ENCODE data around the gene SV2A. TPM values are rescaled to one million over a fixed set of nuclear protein-coding genes. Genes with fewer than 3 reads are reported as not detected.

Gene SV2A
- total RNA-seq, 4 donors from 2014 or later, result 6.2 to 9.2 (median 7.1) TPM

DNA sequence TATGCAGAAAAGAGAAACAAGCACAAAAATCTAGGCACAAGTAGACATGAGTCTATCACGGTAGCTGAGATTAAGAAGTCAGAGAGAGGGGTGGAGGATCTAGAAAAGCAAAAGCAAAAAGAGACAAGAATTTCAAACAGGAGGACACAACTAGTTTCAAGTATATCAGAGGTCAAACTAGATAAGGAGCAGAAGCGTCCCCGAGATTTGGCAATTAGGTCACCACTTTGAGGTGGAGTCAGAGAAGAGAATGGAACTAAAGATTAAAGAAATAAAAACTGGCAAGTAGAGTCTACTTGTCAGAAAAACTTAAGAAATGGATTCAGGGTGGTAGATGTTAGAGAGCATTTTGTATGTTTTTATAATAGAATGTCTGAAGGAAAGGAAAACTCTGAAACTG, 7.7 kb upstream of the SV2A start:
- TF ChIP-seq POLR2AphosphoS5 (IDR thresholded peaks at IDR 0.05), result no peak
- no peak for TF ChIP-seq POLR2A (IDR thresholded peaks at IDR 0.05)
- no peak for TF ChIP-seq EP300 (IDR thresholded peaks at IDR 0.05)

DNA sequence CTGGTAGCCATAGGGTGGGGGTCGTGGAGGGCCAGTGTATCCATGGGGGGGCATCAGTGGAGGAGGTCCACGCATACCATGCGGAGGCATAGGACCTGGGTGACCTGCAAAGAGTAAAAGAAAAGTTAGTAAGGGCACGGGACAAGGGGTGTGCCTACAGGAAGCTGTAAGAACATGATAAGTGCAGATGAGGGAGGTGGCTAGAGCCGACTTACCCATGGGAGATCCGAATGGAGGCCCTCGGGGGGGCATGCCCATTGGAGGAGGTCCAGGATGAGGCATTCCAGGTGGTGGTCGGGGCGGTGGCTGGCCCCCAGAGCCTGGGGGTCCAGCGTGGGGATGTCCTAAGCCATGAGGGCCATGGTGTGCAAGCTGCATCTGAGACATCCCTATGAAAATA, 6.0 kb upstream of the SV2A start:
- peaks cover 7 to 54% of the 10 kb centered on the region in 2 donors for H3K36me3 ChIP-seq
- no peak overlapping the region for H3K4me3 ChIP-seq
- H3K4me1 ChIP-seq, result peaks cover 3 to 38% (median 18%) of the 10 kb centered on the region in 3 donors
- H3K27ac ChIP-seq, result no peak overlapping the region
- WGBS, 2 donors (ENCODE audit: low coverage in 1 of 2), result 76 to 80% methylated on average over 3 to 10 of the region's 10 CpGs
- no peaks in the 10 kb centered on the region for H3K9me3 ChIP-seq
- H3K27me3 ChIP-seq, result no peaks in the 10 kb centered on the region
- ATAC-seq, result no peak
- no peak for TF ChIP-seq EP300 (IDR thresholded peaks at IDR 0.05)
- TF ChIP-seq POLR2AphosphoS5 (IDR thresholded peaks at IDR 0.05), result no peak
- TF ChIP-seq POLR2A (IDR thresholded peaks at IDR 0.05), result no peak
- TF ChIP-seq, protein P1, sequence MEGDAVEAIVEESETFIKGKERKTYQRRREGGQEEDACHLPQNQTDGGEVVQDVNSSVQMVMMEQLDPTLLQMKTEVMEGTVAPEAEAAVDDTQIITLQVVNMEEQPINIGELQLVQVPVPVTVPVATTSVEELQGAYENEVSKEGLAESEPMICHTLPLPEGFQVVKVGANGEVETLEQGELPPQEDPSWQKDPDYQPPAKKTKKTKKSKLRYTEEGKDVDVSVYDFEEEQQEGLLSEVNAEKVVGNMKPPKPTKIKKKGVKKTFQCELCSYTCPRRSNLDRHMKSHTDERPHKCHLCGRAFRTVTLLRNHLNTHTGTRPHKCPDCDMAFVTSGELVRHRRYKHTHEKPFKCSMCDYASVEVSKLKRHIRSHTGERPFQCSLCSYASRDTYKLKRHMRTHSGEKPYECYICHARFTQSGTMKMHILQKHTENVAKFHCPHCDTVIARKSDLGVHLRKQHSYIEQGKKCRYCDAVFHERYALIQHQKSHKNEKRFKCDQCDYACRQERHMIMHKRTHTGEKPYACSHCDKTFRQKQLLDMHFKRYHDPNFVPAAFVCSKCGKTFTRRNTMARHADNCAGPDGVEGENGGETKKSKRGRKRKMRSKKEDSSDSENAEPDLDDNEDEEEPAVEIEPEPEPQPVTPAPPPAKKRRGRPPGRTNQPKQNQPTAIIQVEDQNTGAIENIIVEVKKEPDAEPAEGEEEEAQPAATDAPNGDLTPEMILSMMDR (IDR thresholded peaks at IDR 0.05), result no peak

More for the DNA sequence above, 7.7 kb upstream of the SV2A start:
- Histone ChIP-seq H3K4me1 (peaks cover 3 to 42% (median 18%) of the 10 kb centered on the region in 3 donors), H3K36me3 (peaks cover 7 to 68% of the 10 kb centered on the region in 2 donors), H3K27me3 (no peaks in the 10 kb centered on the region), H3K9me3 (no peaks in the 10 kb centered on the region), H3K27ac (no peak overlapping the region), H3K4me3 (no peak overlapping the region)
- ATAC-seq, result no peak
- 76 to 93% methylated on average over 3 of the region's 3 CpGs for WGBS, 2 donors (ENCODE audit: low coverage in 1 of 2)

DNA sequence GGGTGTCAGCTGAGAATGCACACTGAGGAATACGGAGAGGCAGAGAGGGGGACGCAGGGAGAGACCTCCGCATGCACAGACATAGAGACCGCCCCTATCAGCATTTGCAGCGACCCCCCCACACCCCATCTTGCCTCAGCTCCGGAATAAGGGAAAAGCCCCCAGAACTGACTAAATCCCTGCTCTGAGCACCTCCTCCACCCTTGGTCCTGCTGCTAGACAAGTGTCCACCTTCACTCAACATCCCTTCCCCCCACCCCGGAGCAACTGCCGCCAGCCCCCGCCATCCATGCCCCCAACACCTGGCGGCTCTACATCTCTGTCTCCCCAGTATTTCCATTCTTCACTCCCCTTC, 769 bp downstream of the SV2A start:
- TF ChIP-seq EP300 (IDR thresholded peaks at IDR 0.05) (no peak), POLR2AphosphoS5 (IDR thresholded peaks at IDR 0.05) (no peak), POLR2A (IDR thresholded peaks at IDR 0.05) (no peak)
- TF ChIP-seq, protein P1 (IDR thresholded peaks at IDR 0.05), result no peak
- Histone ChIP-seq H3K27me3 (no peaks in the 10 kb centered on the region), H3K27ac (peak overlapping the region in 3 of 4 donors; percentile 34 to 60 (median 35)), H3K36me3 (peaks cover 0 to 15% of the 10 kb centered on the region in 2 donors), H3K4me3 (peak overlapping the region; percentile 45 to 64), H3K9me3 (no peaks in the 10 kb centered on the region), H3K4me1 (peaks cover 0 to 26% (median 10%) of the 10 kb centered on the region in 3 donors)
- no peak for ATAC-seq
- WGBS, 2 donors (ENCODE audit: low coverage in 1 of 2), result 0 to 2% methylated on average over 6 to 7 of the region's 10 CpGs

DNA sequence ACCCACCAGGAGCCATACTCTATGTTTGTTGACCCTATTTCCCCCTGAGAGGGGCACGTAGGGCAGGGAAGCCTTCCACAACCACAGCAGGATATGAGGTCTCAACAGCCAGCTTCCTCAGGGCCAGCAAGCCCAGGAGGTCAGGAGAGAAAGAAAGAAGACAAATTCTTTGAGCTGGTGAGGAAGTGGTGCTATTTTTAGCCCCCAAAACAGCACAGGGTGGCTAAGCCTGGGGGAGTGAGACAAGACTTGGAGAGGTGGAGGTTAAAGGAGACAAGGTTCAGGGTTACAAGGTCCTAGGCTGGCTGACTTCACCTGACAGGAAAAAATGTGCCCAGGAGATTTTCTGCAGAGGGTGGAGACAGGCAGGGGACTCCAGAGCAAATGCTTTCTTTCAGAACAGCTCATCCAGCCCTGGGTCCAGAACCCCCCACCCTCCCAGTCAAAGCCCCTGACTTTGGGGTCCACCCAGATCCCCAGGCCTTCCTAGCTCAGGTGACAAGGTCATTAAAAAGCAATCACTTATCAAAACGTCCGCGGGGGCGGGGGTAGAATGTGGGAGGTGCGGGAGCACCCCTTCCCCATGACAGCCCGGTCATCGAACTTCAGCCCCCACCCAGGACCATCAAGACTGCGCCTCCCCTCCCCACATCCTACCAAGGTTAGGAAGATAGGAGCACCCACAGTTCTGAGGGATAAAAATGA, 1.3 kb downstream of the SV2A start:
- TF ChIP-seq, protein P1 (IDR thresholded peaks at IDR 0.05), result no peak
- no peak for TF ChIP-seq EP300 (IDR thresholded peaks at IDR 0.05)
- TF ChIP-seq POLR2AphosphoS5 (IDR thresholded peaks at IDR 0.05), result no peak
- ATAC-seq, result no peak
- Histone ChIP-seq H3K27ac (peak overlapping the region in 3 of 4 donors; percentile 34 to 60 (median 35)), H3K27me3 (no peaks in the 10 kb centered on the region), H3K4me3 (peak overlapping the region in 1 of 2 donors; percentile 64), H3K36me3 (peaks cover 0 to 13% of the 10 kb centered on the region in 2 donors), H3K4me1 (peaks cover 0 to 26% (median 10%) of the 10 kb centered on the region in 3 donors), H3K9me3 (no peaks in the 10 kb centered on the region)
- 10% methylated on average over 2 of the region's 9 CpGs; no CpG with 5 or more reads in 1 of the 2 donors for WGBS, 2 donors (ENCODE audit: low coverage in 1 of 2)

DNA sequence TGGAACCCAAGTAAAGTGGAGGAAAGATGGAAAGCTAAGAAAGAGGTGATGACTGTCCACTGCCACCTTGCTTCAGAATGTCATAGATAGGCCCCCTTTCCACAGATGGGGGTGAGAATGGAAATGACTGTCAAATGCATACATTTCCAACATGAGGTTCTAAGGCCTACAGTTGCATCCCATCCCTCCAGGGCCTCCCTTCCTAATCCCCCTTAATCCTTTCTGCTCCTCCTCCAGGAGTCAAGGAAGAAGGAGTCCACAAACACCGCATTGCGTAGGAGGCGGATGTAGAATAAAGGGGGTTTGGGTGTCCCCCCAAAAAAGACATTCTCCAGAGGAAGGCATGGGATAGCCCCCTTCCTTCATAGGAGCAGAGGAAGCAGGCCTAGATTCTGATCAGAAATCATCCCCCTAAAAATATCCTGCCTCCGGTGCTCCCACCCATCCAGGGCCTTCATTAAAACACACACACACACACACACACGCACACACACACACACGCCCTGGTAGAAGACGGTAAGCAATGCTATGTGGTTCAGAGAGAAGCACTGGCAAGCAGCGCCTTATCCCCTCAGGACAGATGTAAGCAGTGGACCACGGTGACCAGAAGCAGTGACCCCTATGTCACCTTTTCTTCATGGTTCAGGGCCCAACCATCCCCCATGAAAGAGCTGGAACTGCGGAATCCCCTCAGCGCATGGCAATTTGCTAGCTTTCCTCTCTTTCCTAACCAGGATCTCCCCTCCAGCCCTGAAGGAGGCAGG, 2.0 kb downstream of the SV2A start:
- no peak for ATAC-seq
- H3K9me3 ChIP-seq, result no peaks in the 10 kb centered on the region
- peaks cover 0 to 26% (median 10%) of the 10 kb centered on the region in 3 donors for H3K4me1 ChIP-seq
- no peak overlapping the region for H3K4me3 ChIP-seq
- TF ChIP-seq, protein P1 (IDR thresholded peaks at IDR 0.05), result no peak
- TF ChIP-seq EP300 (IDR thresholded peaks at IDR 0.05), result no peak
- no peak for TF ChIP-seq POLR2A (IDR thresholded peaks at IDR 0.05)
- no peak for TF ChIP-seq POLR2AphosphoS5 (IDR thresholded peaks at IDR 0.05)
- H3K36me3 ChIP-seq, result peaks cover 0 to 19% of the 10 kb centered on the region in 2 donors
- peak overlapping the region in 3 of 4 donors; percentile 34 to 60 (median 35) for H3K27ac ChIP-seq
- 82 to 85% methylated on average over 6 to 9 of the region's 11 CpGs for WGBS, 2 donors (ENCODE audit: low coverage in 1 of 2)
- H3K27me3 ChIP-seq, result no peaks in the 10 kb centered on the region

All from gastroesophageal sphincter (tissue), 4 donors.